ENCODE results near the gene UROC1.

The UROC1 gene

GRCh38 chr3:126448136-126448892 lies 69.3 kb downstream of the UROC1 start:
- Histone ChIP-seq H3K23ac (ENCODE audit: low read length) (no peak overlapping the region), H4K12ac (ENCODE audit: low read depth, low read length) (no peak overlapping the region), H3K14ac (ENCODE audit: low read length) (no peak overlapping the region), H3K9me3 (ENCODE audit: insufficient read depth, low read depth, low read length) (no peaks in the 10 kb centered on the region), H3K79me1 (ENCODE audit: low read length) (no peaks in the 10 kb centered on the region), H3K4me3 (ENCODE audit: low read depth, low read length) (no peak overlapping the region), H2BK5ac (ENCODE audit: low read depth, low read length, poor library complexity) (no peak overlapping the region), H3K4me2 (ENCODE audit: low read length) (no peak overlapping the region), H3K27ac (ENCODE audit: low read depth, low read length) (no peak overlapping the region), H3K79me2 (ENCODE audit: control insufficient read depth, insufficient read depth, low read length, poor library complexity) (no peaks in the 10 kb centered on the region), H3K9ac (ENCODE audit: low read length) (no peak overlapping the region), H3K27me3 (ENCODE audit: insufficient read depth, low read length) (no peaks in the 10 kb centered on the region), H2AFZ (ENCODE audit: insufficient read depth, low read length, poor library complexity) (no peak overlapping the region), H3K4ac (ENCODE audit: low read depth, low read length) (no peak overlapping the region), H2AK5ac (ENCODE audit: low read length) (no peak overlapping the region), H3K36me3 (ENCODE audit: control insufficient read depth in 1 of 2, insufficient read depth in 2 of 2, low read length in 2 of 2) (peaks cover 30 to 38% of the 10 kb centered on the region in 2 experiments), H2BK12ac (ENCODE audit: low read length) (no peak overlapping the region), H3K18ac (ENCODE audit: low read length) (no peak overlapping the region), H4K91ac (ENCODE audit: low read depth, low read length) (no peak overlapping the region), H4K8ac (ENCODE audit: low read depth, low read length) (no peak overlapping the region), H2BK120ac (ENCODE audit: insufficient read depth, low read length, poor library complexity) (no peak overlapping the region), H3K4me1 (ENCODE audit: control insufficient read depth in 1 of 2, insufficient read depth in 2 of 2, low read length in 2 of 2) (no peaks in the 10 kb centered on the region)
- DNase-seq, result no peak
- WGBS (ENCODE audit: extremely low coverage, insufficient coverage, insufficient read length), result no CpG with 5 or more reads among the region's 17 CpGs

GRCh38 chr3:126447456-126448106 lies 70.0 kb downstream of the UROC1 start:
- H3K14ac ChIP-seq (ENCODE audit: low read length), result no peak overlapping the region
- no peak overlapping the region for H2BK5ac ChIP-seq (ENCODE audit: low read depth, low read length, poor library complexity)
- no peak overlapping the region for H4K8ac ChIP-seq (ENCODE audit: low read depth, low read length)
- H2AK5ac ChIP-seq (ENCODE audit: low read length), result no peak overlapping the region
- H4K12ac ChIP-seq (ENCODE audit: low read depth, low read length), result no peak overlapping the region
- no peaks in the 10 kb centered on the region for H3K27me3 ChIP-seq (ENCODE audit: insufficient read depth, low read length)
- no peak for DNase-seq
- no peaks in the 10 kb centered on the region for H3K9me3 ChIP-seq (ENCODE audit: insufficient read depth, low read depth, low read length)
- WGBS (ENCODE audit: extremely low coverage, insufficient coverage, insufficient read length), result no CpG with 5 or more reads among the region's 12 CpGs
- no peak overlapping the region for H3K4ac ChIP-seq (ENCODE audit: low read depth, low read length)
- H3K18ac ChIP-seq (ENCODE audit: low read length), result no peak overlapping the region
- H3K9ac ChIP-seq (ENCODE audit: low read length), result no peak overlapping the region
- no peak overlapping the region for H3K27ac ChIP-seq (ENCODE audit: low read depth, low read length)
- no peaks in the 10 kb centered on the region for H3K79me1 ChIP-seq (ENCODE audit: low read length)
- H3K4me2 ChIP-seq (ENCODE audit: low read length), result no peak overlapping the region
- no peak overlapping the region for H2BK12ac ChIP-seq (ENCODE audit: low read length)
- H2AFZ ChIP-seq (ENCODE audit: insufficient read depth, low read length, poor library complexity), result no peak overlapping the region
- no peak overlapping the region for H4K91ac ChIP-seq (ENCODE audit: low read depth, low read length)
- peaks cover 27 to 36% of the 10 kb centered on the region in 2 experiments for H3K36me3 ChIP-seq (ENCODE audit: control insufficient read depth in 1 of 2, insufficient read depth in 2 of 2, low read length in 2 of 2)
- H3K79me2 ChIP-seq (ENCODE audit: control insufficient read depth, insufficient read depth, low read length, poor library complexity), result no peaks in the 10 kb centered on the region
- H3K23ac ChIP-seq (ENCODE audit: low read length), result no peak overlapping the region
- H3K4me1 ChIP-seq (ENCODE audit: control insufficient read depth in 1 of 2, insufficient read depth in 2 of 2, low read length in 2 of 2), result no peaks in the 10 kb centered on the region
- no peak overlapping the region for H3K4me3 ChIP-seq (ENCODE audit: low read depth, low read length)
- H2BK120ac ChIP-seq (ENCODE audit: insufficient read depth, low read length, poor library complexity), result no peak overlapping the region

GRCh38 chr3:126446791-126447190 lies 70.8 kb downstream of the UROC1 start:
- Histone ChIP-seq H3K18ac (ENCODE audit: low read length) (no peak overlapping the region), H3K23ac (ENCODE audit: low read length) (no peak overlapping the region), H3K4me2 (ENCODE audit: low read length) (no peak overlapping the region), H2AFZ (ENCODE audit: insufficient read depth, low read length, poor library complexity) (no peak overlapping the region), H4K12ac (ENCODE audit: low read depth, low read length) (no peak overlapping the region), H2BK12ac (ENCODE audit: low read length) (no peak overlapping the region), H3K79me2 (ENCODE audit: control insufficient read depth, insufficient read depth, low read length, poor library complexity) (no peaks in the 10 kb centered on the region), H4K91ac (ENCODE audit: low read depth, low read length) (no peak overlapping the region), H3K9ac (ENCODE audit: low read length) (no peak overlapping the region), H3K9me3 (ENCODE audit: insufficient read depth, low read depth, low read length) (no peaks in the 10 kb centered on the region), H3K36me3 (ENCODE audit: control insufficient read depth in 1 of 2, insufficient read depth in 2 of 2, low read length in 2 of 2) (peaks cover 23 to 31% of the 10 kb centered on the region in 2 experiments), H2BK5ac (ENCODE audit: low read depth, low read length, poor library complexity) (no peak overlapping the region), H4K8ac (ENCODE audit: low read depth, low read length) (no peak overlapping the region), H3K79me1 (ENCODE audit: low read length) (no peaks in the 10 kb centered on the region), H3K4me3 (ENCODE audit: low read depth, low read length) (no peak overlapping the region), H3K4ac (ENCODE audit: low read depth, low read length) (no peak overlapping the region), H3K14ac (ENCODE audit: low read length) (no peak overlapping the region), H2AK5ac (ENCODE audit: low read length) (no peak overlapping the region), H3K4me1 (ENCODE audit: control insufficient read depth in 1 of 2, insufficient read depth in 2 of 2, low read length in 2 of 2) (no peaks in the 10 kb centered on the region), H3K27me3 (ENCODE audit: insufficient read depth, low read length) (no peaks in the 10 kb centered on the region), H2BK120ac (ENCODE audit: insufficient read depth, low read length, poor library complexity) (no peak overlapping the region), H3K27ac (ENCODE audit: low read depth, low read length) (no peak overlapping the region)
- no CpG with 5 or more reads among the region's 2 CpGs for WGBS (ENCODE audit: extremely low coverage, insufficient coverage, insufficient read length)
- DNase-seq, result no peak

GRCh38 chr3:126446301-126446700 lies 71.3 kb downstream of the UROC1 start:
- Histone ChIP-seq H4K91ac (ENCODE audit: low read depth, low read length) (no peak overlapping the region), H3K27me3 (ENCODE audit: insufficient read depth, low read length) (no peaks in the 10 kb centered on the region), H3K14ac (ENCODE audit: low read length) (no peak overlapping the region), H3K9ac (ENCODE audit: low read length) (no peak overlapping the region), H3K4me3 (ENCODE audit: low read depth, low read length) (no peak overlapping the region), H3K18ac (ENCODE audit: low read length) (no peak overlapping the region), H4K8ac (ENCODE audit: low read depth, low read length) (no peak overlapping the region), H2BK120ac (ENCODE audit: insufficient read depth, low read length, poor library complexity) (no peak overlapping the region), H3K79me2 (ENCODE audit: control insufficient read depth, insufficient read depth, low read length, poor library complexity) (no peaks in the 10 kb centered on the region), H3K27ac (ENCODE audit: low read depth, low read length) (no peak overlapping the region), H4K12ac (ENCODE audit: low read depth, low read length) (no peak overlapping the region), H3K4ac (ENCODE audit: low read depth, low read length) (no peak overlapping the region), H2AFZ (ENCODE audit: insufficient read depth, low read length, poor library complexity) (no peak overlapping the region), H3K36me3 (ENCODE audit: control insufficient read depth in 1 of 2, insufficient read depth in 2 of 2, low read length in 2 of 2) (peaks cover 18 to 29% of the 10 kb centered on the region in 2 experiments), H2AK5ac (ENCODE audit: low read length) (no peak overlapping the region), H3K23ac (ENCODE audit: low read length) (no peak overlapping the region), H3K9me3 (ENCODE audit: insufficient read depth, low read depth, low read length) (no peaks in the 10 kb centered on the region), H3K4me1 (ENCODE audit: control insufficient read depth in 1 of 2, insufficient read depth in 2 of 2, low read length in 2 of 2) (no peaks in the 10 kb centered on the region), H3K79me1 (ENCODE audit: low read length) (no peaks in the 10 kb centered on the region), H2BK5ac (ENCODE audit: low read depth, low read length, poor library complexity) (no peak overlapping the region), H2BK12ac (ENCODE audit: low read length) (no peak overlapping the region), H3K4me2 (ENCODE audit: low read length) (no peak overlapping the region)
- DNase-seq, result no peak
- WGBS (ENCODE audit: extremely low coverage, insufficient coverage, insufficient read length), result no CpG with 5 or more reads among the region's 8 CpGs
